ENCODE data around the gene HOXA1.
"Not testable (repeated sequence)": the region's sequence is repeated elsewhere in the genome, so short reads cannot be mapped to it uniquely, and the experiment has no call there.

HOXA1 gene

DNA sequence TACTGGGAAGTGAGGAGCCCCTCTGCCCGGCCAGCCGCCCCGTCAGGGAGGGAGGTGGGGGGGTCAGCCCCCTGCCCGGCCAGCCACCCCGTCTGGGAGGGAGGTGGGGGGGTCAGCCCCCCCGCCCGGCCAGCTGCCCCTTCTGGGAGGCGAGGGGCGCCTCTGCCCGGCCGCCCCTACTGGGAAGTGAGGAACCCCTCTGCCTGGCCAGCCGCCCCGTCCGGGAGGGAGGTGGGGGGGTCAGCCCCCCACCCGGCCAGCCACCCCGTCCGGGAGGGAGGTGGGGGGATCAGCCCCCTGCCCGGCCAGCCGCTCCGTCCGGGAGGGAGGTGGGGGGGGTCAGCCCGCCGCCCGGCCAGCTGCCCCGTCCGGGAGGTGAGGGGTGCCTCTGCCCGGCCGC lies 50.7 kb downstream of the HOXA1 start:
- H3K36me3 ChIP-seq (ENCODE audit: control insufficient read depth in 1 of 2, insufficient read depth in 2 of 2, low read length in 2 of 2); H3K4me3 ChIP-seq (ENCODE audit: low read depth in 1 of 2, low read length in 2 of 2); H3K27ac ChIP-seq (ENCODE audit: low read depth, low read length); H3K27me3 ChIP-seq (ENCODE audit: control insufficient read depth in 1 of 2, insufficient read depth in 2 of 2, low read length in 2 of 2); H3K9me3 ChIP-seq (ENCODE audit: control insufficient read depth in 1 of 2, low read length in 2 of 2); H3K4me1 ChIP-seq (ENCODE audit: control insufficient read depth in 1 of 2, insufficient read depth in 2 of 2, low read length in 2 of 2); H3K9ac ChIP-seq (ENCODE audit: low read depth in 1 of 2, low read length in 2 of 2): not testable (repeated sequence)
